22Rv1 (cell line): ENCODE results near the gene TSEN34.

Source experiments
- ZFX ChIP-seq: fragments of 450-650 bp; IDR thresholded peaks from 2 replicates; pipeline ENCODE4 v1.6.1; 2017; ENCODE audit warnings: antibody characterized with exemption, borderline replicate concordance
- TF ChIP-seq, protein P1 (sequence below): fragments of 450-650 bp; IDR thresholded peaks from 2 replicates; pipeline ENCODE4 v1.5.1; 2017; ENCODE audit warnings: mild to moderate bottlenecking

GRCh38 chr19:54183431-54183830, 7.7 kb upstream of the TSEN34 start:
- TF ChIP-seq, protein P1, sequence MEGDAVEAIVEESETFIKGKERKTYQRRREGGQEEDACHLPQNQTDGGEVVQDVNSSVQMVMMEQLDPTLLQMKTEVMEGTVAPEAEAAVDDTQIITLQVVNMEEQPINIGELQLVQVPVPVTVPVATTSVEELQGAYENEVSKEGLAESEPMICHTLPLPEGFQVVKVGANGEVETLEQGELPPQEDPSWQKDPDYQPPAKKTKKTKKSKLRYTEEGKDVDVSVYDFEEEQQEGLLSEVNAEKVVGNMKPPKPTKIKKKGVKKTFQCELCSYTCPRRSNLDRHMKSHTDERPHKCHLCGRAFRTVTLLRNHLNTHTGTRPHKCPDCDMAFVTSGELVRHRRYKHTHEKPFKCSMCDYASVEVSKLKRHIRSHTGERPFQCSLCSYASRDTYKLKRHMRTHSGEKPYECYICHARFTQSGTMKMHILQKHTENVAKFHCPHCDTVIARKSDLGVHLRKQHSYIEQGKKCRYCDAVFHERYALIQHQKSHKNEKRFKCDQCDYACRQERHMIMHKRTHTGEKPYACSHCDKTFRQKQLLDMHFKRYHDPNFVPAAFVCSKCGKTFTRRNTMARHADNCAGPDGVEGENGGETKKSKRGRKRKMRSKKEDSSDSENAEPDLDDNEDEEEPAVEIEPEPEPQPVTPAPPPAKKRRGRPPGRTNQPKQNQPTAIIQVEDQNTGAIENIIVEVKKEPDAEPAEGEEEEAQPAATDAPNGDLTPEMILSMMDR, result no peak
- no peak for TF ChIP-seq ZFX
